Hepatocyte (in vitro differentiated cells): Measurements from ENCODE around the gene ATF3.

ENCODE experiments used
- EZH2 ChIP-seq: fragments of 200-600 bp; sonication (generic); IDR thresholded peaks from 2 replicates; pipeline ENCODE4 v1.6.1; 2016; ENCODE audit warnings: antibody characterized with exemption, mild to moderate bottlenecking, borderline replicate concordance
- EZH2phosphoT487 ChIP-seq: fragments of 200-600 bp; sonication (generic); IDR thresholded peaks from one replicate; pipeline ENCODE4 v1.6.1; 2018; ENCODE audit warnings: antibody characterized with exemption, mild to moderate bottlenecking, low read depth, moderate library complexity; ENCODE audit not compliant: unreplicated experiment, severe bottlenecking
- TF ChIP-seq, protein P1 (sequence below): fragments of 200-600 bp; sonication (generic); IDR thresholded peaks from 2 replicates; pipeline ENCODE4 v1.5.1; 2016; ENCODE audit warnings: antibody characterized with exemption, mild to moderate bottlenecking; ENCODE audit not compliant: poor library complexity

DNA sequence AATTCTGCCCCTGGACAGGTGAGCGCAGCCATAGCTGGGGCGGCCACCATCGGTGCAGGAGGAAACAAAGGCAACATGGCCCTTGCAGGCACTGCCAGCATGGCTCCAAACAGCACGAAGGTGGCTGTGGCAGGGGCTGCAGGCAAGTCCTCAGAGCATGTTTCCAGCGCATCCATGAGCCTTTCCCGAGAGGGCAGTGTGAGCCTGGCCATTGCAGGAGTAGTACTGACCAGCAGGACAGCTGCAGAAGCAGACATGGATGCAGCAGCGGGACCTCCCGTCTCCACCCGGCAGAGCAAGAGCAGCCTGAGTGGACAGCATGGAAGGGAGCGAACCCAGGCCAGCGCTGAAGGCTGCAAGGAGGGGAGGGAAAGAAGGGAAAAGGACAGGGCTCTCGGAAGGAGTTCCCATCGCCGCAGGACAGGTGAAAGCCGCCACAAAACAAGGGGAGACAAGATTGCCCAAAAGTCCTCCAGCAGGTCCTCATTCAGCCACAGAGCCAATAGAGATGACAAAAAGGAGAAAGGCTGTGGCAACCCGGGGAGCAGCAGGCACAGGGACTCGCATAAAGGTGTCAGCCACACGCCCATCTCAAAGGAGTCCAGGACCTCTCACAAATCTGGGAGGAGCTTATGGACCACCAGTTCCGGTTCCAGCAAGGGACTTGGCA, 17.4 kb downstream of the ATF3 start:
- TF ChIP-seq, protein P1, sequence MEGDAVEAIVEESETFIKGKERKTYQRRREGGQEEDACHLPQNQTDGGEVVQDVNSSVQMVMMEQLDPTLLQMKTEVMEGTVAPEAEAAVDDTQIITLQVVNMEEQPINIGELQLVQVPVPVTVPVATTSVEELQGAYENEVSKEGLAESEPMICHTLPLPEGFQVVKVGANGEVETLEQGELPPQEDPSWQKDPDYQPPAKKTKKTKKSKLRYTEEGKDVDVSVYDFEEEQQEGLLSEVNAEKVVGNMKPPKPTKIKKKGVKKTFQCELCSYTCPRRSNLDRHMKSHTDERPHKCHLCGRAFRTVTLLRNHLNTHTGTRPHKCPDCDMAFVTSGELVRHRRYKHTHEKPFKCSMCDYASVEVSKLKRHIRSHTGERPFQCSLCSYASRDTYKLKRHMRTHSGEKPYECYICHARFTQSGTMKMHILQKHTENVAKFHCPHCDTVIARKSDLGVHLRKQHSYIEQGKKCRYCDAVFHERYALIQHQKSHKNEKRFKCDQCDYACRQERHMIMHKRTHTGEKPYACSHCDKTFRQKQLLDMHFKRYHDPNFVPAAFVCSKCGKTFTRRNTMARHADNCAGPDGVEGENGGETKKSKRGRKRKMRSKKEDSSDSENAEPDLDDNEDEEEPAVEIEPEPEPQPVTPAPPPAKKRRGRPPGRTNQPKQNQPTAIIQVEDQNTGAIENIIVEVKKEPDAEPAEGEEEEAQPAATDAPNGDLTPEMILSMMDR: no peak
- no peak for TF ChIP-seq EZH2
- TF ChIP-seq EZH2phosphoT487: no peak
